ENCODE measurements around the gene GSE1. TPM values are rescaled to one million over a fixed set of nuclear protein-coding genes. Genes with fewer than 3 reads are reported as not detected.

The GSE1 gene
- total RNA-seq, 1 experiment from 2014 or later: 97.5 TPM

DNA sequence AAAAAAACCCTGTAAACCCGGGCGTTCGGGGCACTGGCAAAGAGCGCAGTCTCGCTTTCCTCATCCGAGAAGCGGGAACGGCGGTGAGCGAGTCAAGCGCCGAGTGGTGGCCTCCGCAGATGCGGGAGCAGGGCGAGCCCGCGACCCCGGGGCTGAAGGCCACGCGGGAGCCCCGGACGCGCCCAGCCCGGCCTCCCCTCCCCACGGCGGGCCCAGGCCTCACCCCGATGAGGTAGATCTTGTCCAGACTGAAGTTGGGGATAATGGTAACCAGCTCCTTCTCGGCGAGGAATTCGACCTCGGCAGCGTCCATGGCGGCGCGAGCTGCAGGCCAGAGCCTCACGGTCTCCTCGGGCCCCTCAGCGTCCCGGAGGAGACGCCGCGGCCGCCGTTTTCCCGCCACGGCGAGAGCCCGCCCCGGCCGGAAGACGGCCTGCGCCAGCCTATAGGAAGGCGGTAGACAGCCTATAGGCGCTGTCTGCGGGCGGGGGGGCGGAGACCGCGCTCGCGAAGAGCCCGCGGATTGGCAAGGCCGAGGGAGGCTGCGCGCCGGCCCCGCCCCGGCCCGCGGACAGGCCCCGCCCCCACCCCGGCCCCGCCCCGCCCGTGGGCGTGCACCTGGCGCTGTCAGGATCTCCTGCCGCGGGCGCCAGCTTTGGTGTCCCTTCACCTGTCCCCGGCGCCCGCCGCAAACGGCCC is 75.6 kb downstream of the GSE1 start, which contains the start of gene GINS2:
GINS2 (minus strand) TSS at position 369 of the 699 bp plus-strand sequence; CDS start at position 313, 56 bp downstream.
- POLR2A ChIA-PET: no interaction called here
- no peak for DNase-seq (ENCODE audit: low read depth, low spot score)
- Histone ChIP-seq H3K4me3 (ENCODE audit: low read depth in 2 of 2, low read length in 2 of 2) (peak within 1 kb of the TSS; percentile 68), H3K27ac (ENCODE audit: low read length) (no peak within 1 kb of the TSS), H3K9me3 (ENCODE audit: control insufficient read depth, insufficient read depth, low read depth, low read length) (no peaks in the 10 kb centered on the region), H3K36me3 (ENCODE audit: control insufficient read depth, insufficient read depth, low read length) (peaks cover 2% of the 10 kb centered on the region; the same call in 1 of the 2 replicates), H3K4me1 (ENCODE audit: control insufficient read depth, insufficient read depth, low read length) (peaks cover 6% of the 10 kb centered on the region; the same call in 1 of the 2 replicates), H3K27me3 (ENCODE audit: control insufficient read depth, insufficient read depth, low read length) (no peaks in the 10 kb centered on the region)
- TF ChIP-seq REST (IDR thresholded peaks at IDR 0.05; ENCODE audit: insufficient read depth in 1 of 2, low read depth in 2 of 2, low read length in 1 of 2) (no peak), POLR2AphosphoS5 (IDR thresholded peaks at IDR 0.05; ENCODE audit: low read depth, low read length) (no peak), SIN3A (IDR thresholded peaks at IDR 0.05; ENCODE audit: borderline replicate concordance, insufficient read depth, low read depth, low read length) (peak; percentile 90), TCF7L2 (IDR thresholded peaks at IDR 0.05; ENCODE audit: low read depth, low read length) (no peak)
- TF ChIP-seq, protein P1, sequence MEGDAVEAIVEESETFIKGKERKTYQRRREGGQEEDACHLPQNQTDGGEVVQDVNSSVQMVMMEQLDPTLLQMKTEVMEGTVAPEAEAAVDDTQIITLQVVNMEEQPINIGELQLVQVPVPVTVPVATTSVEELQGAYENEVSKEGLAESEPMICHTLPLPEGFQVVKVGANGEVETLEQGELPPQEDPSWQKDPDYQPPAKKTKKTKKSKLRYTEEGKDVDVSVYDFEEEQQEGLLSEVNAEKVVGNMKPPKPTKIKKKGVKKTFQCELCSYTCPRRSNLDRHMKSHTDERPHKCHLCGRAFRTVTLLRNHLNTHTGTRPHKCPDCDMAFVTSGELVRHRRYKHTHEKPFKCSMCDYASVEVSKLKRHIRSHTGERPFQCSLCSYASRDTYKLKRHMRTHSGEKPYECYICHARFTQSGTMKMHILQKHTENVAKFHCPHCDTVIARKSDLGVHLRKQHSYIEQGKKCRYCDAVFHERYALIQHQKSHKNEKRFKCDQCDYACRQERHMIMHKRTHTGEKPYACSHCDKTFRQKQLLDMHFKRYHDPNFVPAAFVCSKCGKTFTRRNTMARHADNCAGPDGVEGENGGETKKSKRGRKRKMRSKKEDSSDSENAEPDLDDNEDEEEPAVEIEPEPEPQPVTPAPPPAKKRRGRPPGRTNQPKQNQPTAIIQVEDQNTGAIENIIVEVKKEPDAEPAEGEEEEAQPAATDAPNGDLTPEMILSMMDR (IDR thresholded peaks at IDR 0.05): no peak
- in situ Hi-C loops (cut with HindIII; ENCODE audit: low pct_unique_long_range_greater_than_20kb, low sequenced_read_pairs): no loop called here
- BruUV-seq (replicated peaks): no TSS peak
- CTCF ChIA-PET: no interaction called here
- intact Hi-C loops (cut with micrococcal nuclease; ENCODE audit: unreplicated experiment): no loop called here
- ATAC-seq: peak; percentile 99

DNA sequence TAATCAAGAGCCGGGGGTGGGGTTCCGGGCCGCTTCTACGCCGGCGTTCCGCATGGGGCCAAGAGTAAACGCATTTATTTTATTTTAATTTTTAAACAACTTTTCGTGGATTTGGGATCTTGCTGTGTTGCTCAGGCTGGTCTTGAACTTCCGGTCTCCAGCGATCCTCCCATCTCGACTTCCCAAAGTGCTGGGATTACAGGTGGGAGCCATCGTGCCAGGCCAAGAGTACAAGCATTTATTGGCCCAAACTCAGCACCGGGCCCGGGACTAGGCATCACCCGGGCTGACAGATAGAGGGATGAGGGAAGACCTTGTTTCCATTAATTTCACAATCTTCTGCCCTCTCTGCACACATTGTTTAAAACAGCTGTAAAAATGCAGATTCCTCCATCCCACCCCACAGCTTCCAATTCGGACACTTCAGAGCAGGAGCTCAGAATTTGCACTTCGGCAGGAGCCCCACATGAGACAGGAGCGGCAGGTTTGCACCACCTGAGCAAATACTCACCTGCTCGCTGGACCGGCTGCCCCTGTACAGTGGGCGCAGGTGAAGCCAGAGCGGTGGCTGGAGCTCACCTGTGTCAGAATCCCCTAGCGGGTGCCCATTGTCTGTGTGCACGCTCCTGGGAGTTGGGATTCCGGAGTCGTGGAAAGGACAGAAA is 76.3 kb downstream of the GSE1 start:
- ATAC-seq: peak; percentile 10
- H3K27me3 ChIP-seq (ENCODE audit: control insufficient read depth, insufficient read depth, low read length): no peaks in the 10 kb centered on the region
- peak overlapping the region; percentile 33 to 55 for H3K4me3 ChIP-seq (ENCODE audit: low read depth in 2 of 2, low read length in 2 of 2)
- POLR2A ChIA-PET: no interaction called here
- intact Hi-C loops (cut with micrococcal nuclease; ENCODE audit: unreplicated experiment): no loop called here
- BruUV-seq (replicated peaks): no TSS peak
- H3K36me3 ChIP-seq (ENCODE audit: control insufficient read depth, insufficient read depth, low read length): peaks cover 2% of the 10 kb centered on the region; the same call in 1 of the 2 replicates
- H3K27ac ChIP-seq (ENCODE audit: low read length): no peak overlapping the region
- TF ChIP-seq, protein P1 (IDR thresholded peaks at IDR 0.05): no peak
- TF ChIP-seq REST (IDR thresholded peaks at IDR 0.05; ENCODE audit: insufficient read depth in 1 of 2, low read depth in 2 of 2, low read length in 1 of 2) (no peak), SIN3A (IDR thresholded peaks at IDR 0.05; ENCODE audit: borderline replicate concordance, insufficient read depth, low read depth, low read length) (no peak), TCF7L2 (IDR thresholded peaks at IDR 0.05; ENCODE audit: low read depth, low read length) (no peak), POLR2AphosphoS5 (IDR thresholded peaks at IDR 0.05; ENCODE audit: low read depth, low read length) (no peak)
- DNase-seq (ENCODE audit: low read depth, low spot score): no peak
- CTCF ChIA-PET: no interaction called here
- in situ Hi-C loops (cut with HindIII; ENCODE audit: low pct_unique_long_range_greater_than_20kb, low sequenced_read_pairs): no loop called here
- no peaks in the 10 kb centered on the region for H3K9me3 ChIP-seq (ENCODE audit: control insufficient read depth, insufficient read depth, low read depth, low read length)
- H3K4me1 ChIP-seq (ENCODE audit: control insufficient read depth, insufficient read depth, low read length): peaks cover 6% of the 10 kb centered on the region; the same call in 1 of the 2 replicates
